IPS DF 4.7 (cell line): ENCODE results near the gene MAST2.

ENCODE experiments used
- DNase-seq: peaks from one replicate; pipeline ENCODE4 v3.0.0-alpha.2; 2013; ENCODE audit warnings: low spot score; ENCODE audit errors: extremely low read depth

The MAST2 gene

DNA sequence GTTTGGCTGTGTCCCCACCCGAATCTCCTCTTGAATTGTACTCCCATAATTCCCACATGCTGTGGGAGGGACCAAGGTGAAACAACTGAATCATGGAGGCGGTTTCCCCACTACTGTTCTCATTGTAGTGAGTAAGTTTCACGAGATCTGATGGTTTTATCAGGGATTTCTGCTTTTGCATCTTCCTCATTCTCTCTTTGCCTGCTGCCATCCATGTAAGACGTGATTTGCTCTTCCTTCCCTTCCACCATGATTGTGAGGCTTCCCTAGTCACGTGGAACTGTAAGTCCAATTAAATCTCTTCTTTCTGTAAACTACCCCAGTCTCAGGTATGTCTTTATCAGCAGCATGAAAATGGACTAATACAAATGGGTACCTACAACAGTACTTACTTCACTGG is 255.5 kb downstream of the MAST2 start:
- DNase-seq, result no peak

DNA sequence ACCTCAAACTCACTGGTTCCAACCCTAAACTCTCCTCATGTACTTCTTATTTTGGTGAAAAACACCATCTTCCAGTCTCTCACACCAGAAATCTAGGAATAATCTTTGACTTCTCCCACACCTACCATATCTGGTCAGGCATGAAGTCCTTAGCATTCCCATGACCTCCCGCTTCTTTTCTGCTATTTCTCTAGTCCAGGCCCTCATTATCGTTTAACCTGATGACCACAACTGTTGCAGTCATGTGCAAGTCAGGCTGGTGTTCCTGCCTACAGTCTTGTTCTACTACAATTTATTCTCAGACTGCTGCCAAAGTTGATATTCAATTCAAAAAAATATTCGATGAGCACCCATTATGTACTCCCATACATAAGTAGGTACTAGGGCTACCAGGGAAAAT is 257.7 kb downstream of the MAST2 start:
- no peak for DNase-seq

DNA sequence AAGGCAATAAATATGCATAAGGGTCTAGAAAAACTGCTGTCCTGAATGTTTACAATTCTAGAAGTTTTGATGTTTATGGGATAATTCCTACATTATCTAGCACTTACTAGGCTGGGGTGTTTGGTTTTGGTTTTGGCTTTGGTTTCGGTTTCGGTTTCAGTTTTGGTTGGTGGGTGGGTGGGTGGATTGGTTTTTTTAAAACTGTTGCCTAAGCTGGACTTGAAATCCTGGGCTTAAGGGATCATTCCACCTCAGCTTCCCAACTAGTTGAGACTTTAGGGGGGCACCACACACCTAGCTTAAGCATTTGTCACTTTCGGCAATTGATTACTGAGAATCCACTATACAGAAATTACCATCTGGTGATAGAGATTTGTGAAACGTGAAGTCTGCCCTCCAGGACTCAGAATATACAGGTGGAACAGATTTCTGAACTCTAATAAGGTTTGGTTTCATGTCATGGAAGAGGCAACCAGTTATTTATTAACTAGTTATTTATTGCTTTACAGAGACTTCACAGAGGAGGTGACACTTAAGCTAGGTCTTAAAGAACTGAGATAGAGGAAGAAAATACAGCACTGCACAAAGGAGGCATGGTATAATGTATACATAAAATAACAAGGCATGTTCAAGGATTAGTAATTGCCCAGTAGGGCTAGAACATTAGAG is 259.4 kb downstream of the MAST2 start:
- DNase-seq, result no peak

DNA sequence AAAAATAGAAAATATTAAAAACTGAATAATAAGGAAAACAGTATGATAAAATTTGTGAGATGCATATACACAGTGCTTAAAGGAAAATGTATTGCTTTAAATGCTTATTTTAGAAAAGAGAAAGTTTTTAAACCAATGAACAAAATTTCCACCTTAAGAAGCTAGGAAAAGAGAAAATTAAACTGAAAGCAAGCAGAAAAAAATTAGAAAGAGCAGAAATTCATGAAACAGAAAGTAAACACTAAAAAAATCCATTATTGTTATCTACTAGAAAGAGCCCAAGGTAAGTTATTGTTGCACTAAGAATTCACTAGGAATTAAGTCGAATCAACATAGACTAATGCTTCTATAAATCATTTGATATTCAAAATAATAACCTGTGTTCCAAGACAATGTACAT is 261.3 kb downstream of the MAST2 start:
- no peak for DNase-seq

DNA sequence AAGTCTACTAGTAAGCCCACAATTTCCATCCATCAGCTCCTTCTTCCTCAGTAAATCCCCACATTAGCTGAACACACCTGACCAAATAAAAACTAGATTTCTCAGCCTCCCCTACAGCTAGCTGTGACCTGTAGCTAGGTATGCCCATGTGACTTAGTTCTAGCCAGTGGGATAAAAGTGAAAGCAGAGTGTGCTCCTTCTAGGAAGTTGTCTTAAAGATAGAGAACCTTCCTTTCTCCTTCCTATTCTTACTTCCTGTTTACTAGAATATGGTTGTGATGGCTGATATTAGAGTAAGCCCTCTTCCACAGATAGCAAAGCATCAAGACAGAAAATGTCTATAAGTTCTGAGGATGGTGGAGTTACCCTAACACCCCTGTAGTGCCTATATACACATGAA is 262.0 kb downstream of the MAST2 start:
- DNase-seq, result no peak

DNA sequence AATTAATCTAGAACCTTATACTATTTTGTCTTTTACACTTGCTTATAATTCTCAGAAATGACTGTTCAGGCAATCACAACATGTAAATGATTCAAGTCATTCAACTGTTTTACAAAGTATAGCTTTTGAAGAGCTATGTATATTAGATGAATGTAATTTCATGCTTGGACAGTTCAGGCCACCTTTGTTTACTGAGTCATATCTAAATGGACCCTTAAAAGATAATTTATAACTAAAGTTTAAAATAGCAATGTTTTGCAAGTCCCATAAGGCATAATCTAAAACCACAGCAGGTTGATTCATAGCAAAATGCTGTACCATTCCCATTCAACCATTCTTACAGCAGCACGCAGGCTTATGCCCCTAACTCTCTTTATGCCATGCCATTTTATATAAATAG is 264.2 kb downstream of the MAST2 start:
- DNase-seq, result no peak

DNA sequence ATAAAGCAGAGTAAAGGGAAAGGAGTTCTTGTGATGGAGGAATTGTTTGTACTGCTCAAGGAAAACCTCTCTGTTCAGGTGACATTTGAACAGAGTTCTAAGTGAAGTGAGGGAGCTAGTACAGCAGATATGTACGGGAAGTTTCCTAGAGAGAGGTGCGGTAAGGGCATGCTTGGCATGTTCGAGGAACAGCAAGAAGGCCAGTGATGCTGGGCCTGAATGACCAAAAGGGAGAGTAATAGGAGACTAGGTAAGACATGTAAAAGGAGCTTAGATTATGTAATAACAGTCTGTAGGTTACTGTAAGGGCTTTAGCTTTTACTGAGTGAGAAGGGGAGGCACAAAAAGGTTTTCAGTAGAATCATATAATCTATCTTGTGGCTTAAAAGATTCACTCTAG is 265.1 kb downstream of the MAST2 start:
- DNase-seq, result no peak

DNA sequence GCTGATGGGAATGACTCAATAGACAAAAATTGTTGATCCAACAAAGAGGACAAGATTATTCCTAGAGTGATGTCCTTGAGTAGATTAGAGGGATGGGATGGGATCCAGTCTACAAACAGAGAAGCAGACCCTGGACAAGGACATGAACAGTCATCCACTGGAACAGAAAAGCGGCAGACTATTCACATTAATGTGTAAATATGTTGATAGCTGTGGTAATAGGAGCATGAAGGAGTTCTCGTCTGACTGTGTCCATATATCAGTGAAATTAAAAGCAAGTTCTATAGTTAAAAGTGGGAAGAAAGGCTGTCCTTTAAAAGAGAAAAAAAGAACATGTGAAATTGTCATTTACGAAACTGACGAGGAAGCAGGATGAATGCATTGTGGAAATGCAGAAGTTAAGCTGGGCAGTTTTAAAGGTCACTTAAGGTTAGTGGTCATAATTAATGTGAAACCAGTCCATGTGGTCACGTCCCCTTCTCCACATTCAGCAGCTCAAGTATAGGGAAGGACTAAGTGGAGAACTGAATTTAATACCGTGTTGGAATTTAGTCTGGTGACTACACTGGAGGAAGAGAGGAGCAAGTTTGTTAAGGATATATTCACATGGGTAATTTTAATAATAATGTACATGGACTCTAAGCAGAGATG is 266.9 kb downstream of the MAST2 start:
- no peak for DNase-seq

DNA sequence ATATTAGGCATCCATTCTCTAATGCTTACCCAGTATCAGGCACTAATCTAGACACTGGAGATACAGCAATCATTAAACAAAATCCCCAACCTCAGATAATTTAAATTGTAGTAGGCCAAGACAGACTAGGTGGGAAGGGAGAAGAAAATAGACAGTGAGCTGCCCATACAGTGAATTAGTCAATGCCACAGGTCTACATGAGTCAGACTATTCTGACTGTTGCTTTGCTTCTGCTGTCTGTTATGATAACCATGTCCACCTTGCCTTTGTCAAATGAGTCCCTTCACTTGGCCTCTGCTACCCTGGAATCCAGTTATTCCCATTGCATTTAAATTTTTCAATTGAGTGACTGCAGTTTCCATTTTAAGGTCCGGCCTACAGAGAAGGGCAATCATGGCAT is 269.6 kb downstream of the MAST2 start:
- DNase-seq, result no peak

DNA sequence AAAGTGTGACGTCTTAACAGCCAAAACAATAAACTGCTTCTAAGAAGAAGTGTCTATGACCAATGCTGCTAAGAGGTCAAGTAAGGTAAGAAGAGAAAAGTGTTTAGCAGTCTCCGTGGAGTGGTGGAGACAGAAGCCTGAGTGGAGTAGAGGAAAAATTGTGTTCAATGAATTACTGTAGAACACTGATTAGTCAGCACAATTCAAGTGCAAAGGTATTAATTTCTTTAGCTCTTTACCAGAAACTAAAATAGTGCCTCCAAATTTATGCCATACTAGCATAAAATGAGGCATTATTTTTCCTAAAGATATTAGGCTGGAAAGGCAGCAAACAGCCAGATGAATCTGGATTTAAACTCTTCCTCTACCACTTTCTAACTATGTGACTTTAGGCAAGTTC is 272.9 kb downstream of the MAST2 start:
- no peak for DNase-seq

DNA sequence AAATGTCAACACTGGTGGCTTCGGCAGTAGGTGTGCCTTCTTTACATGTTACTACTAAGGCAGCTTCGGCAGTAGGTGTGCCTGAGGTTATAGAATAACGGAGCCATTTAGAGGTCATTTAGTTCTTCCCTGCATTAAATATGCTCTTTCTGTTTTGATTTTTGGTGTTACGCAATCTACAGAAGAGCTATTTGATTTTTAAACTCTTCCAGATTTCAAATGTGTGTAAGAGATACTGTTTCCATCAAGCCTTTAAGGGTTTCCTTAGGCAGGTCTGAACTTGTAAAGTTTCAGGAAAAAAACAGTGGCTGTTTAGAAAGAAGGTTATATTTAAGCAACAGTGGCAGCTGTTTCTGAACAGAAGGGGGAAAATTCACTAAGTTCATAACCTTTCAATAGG is 274.2 kb downstream of the MAST2 start:
- no peak for DNase-seq

DNA sequence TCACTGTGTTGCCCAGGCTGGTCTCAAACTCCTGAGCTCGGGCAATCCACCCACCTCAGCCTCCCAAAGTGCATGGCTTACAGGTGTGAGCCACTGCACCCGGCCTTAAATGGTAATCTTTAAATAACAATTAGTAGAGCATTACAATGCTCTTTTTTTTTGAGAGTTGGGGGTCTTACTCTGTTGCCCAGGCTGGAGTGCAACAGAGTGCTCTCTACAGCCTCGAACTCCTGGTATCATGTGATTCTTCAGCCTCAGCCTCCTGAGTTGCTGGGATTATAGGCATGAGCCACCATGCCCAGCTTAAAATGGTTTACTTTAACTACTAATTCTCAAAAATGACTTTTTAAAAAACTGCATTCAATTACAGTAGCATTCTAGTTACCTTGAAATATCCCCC is 276.8 kb downstream of the MAST2 start:
- no peak for DNase-seq

DNA sequence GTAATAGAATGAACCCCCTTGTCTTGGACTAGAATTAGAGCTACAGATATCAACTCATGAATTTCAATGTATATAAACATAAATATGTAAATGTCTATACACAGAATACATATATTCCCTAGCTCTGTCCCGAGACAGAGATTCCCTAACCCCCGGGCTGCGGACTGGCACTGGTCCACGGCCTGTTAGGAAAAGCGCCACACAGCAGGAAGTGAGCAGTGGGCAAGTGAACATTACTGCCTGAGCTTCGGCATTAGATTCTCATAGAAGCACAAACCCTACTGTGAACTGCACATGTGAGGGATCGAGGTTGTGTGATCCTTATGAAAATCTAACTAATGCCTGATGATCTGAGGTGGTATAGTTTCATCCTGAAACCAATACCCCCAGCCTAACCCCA is 277.8 kb downstream of the MAST2 start:
- DNase-seq, result no peak

DNA sequence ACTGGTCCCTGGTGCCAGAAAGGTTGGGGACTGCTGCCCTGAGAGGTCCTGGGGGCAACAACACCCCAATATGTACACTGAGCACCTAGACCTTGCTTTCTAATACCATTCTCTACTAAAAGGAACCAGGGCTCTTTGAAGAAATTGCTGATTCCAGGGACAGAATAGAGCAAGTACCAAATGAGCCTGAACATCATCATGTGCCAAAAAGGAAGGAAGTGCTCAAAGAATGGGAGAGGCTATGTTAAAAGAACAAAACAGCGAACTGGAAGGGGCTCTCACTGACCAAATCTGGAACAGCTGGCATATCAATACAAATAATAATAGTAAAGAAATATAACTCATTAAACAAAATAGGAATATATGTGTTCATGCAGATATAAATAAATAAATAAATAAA is 278.2 kb downstream of the MAST2 start:
- DNase-seq, result no peak

DNA sequence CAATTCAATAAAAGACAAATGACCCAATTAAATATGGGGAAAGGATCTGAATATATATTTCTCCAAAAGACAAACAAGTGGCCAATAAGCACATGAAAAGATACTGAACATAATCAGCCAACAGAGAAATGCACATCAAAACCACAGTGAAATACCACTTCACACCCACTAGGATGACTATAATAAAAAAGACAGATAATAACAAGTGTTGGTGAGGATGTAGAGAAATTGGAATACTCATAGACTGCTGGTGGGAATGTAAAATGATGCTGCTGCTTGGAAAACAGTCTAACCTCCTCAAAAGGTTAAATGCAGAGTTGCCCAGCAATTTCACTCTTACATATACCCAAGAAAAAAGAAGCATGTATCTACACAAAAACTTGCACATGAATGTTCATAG is 280.2 kb downstream of the MAST2 start:
- no peak for DNase-seq

DNA sequence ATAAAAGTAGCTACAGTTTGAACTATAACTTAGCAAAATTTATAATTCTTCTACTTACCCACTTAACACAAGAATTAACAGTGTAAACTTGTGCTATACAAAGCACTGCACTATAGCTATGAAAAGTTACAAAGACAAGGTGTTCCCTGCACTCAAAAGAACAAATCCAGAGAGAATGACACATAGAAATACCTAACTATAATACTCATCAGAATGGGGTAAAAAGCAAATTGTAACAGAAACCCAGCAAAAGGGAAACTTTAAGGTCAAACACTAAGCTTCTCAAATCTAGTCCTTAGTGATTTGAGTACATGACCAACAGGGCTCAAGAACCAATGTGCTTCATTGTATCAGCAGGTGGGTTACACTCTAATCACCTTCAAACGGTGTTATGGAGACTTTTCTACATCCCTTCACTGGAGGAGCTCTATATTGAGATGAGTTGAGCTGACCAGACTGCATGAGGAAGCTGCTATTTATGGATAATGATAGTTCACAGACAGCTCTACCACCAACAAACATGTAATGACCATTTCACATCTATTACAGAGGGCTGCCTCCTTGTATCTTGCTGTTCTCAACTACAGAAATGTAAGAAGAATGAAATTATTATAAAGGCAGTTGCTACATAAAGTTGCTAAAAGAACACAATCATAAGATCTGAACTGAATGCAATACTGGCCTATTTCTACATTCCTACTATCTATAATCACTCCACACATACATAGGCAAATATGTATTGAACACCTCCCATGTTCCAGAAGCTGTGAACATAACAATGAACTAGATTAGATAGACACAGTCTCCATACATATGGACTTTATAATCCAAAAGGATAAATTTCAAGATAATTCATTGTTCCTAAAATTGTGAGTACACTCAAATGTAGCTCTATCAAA is 281.4 kb downstream of the MAST2 start:
- DNase-seq, result no peak
